ENCODE data around the gene CETP. TPM values are rescaled to one million over a fixed set of nuclear protein-coding genes. Genes with fewer than 3 reads are reported as not detected.

The CETP gene
- total and polyA plus RNA-seq, 9 of the 15 experiments (the other 6 are each of a cell fraction or from before 2014, with no cell fraction given): 0.07 to 0.11 TPM; not detected in 7

DNA sequence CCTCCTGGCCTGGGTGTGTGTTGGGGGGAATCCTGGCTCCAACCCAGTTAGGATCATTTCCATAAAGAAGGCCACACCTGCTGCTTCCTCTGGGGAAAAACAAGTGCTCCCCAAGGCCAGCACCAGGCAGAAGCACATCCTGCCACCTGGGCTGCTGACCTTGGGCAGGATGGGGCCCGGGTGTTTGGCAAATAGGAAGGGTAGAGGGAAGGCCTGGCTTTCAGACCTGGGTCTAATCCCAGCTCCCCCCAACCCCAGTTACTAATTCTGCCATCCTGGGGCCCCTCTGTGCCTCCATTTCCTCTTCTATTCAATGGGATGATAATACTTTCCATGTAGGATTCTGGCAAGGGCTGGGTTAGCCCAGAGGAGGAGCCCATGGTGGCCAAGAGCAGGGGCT, 24.6 kb downstream of the CETP start:
- no peaks in the 10 kb centered on the region for H3K9me3 ChIP-seq (replicated peaks; ENCODE audit: control insufficient read depth, insufficient read depth, low read depth, low read length)
- intact Hi-C loops (cut with micrococcal nuclease): no loop called here
- in situ Hi-C loops (cut with MboI): no loop called here
- ATAC-seq (no peak), DNase-seq (ENCODE audit: extremely low read depth in 1 of 4, low spot score in 3 of 4) (no peak), FAIRE-seq (no peak)
- H2AFZ ChIP-seq (ENCODE audit: low read depth, low read length): no peak overlapping the region
- H3K27ac ChIP-seq (ENCODE audit: extremely low read depth, low read depth, low read length): no peak overlapping the region
- H3K9me1 ChIP-seq (ENCODE audit: control insufficient read depth, insufficient read depth, low read length): no peaks in the 10 kb centered on the region
- WGBS (ENCODE audit: insufficient coverage, low coverage, missing lambda C conversion rate): 0% methylated on average over 1 of the region's 1 CpG
- H3K4me3 ChIP-seq: no peak overlapping the region
- peaks cover 4% of the 10 kb centered on the region for H4K20me1 ChIP-seq (replicated peaks; ENCODE audit: control insufficient read depth, insufficient read depth, low read length)
- POLR2A ChIA-PET: no interaction called here
- H3K79me2 ChIP-seq (ENCODE audit: control insufficient read depth, insufficient read depth, low read length): no peaks in the 10 kb centered on the region
- H3K4me1 ChIP-seq (replicated peaks in 1 of 2; ENCODE audit: control insufficient read depth in 2 of 2, insufficient read depth in 2 of 2, low read length in 2 of 2): peaks cover 0 to 9% of the 10 kb centered on the region in 2 experiments; a peak in 2 of 5 replicates
- peaks cover 37 to 78% of the 10 kb centered on the region in 2 experiments for H3K27me3 ChIP-seq (ENCODE audit: control insufficient read depth in 2 of 2, insufficient read depth in 2 of 2, low read length in 2 of 2)
- CTCF ChIA-PET (ENCODE audit: low intra/inter-chr PET ratio): no interaction called here
- no peak overlapping the region for H3K9ac ChIP-seq (ENCODE audit: insufficient read depth in 1 of 2, low read depth in 2 of 2, low read length in 2 of 2)
- H3K36me3 ChIP-seq (ENCODE audit: control insufficient read depth, insufficient read depth, low read length): no peaks in the 10 kb centered on the region
- BruUV-seq (replicated peaks): no TSS peak
- H3K4me2 ChIP-seq (ENCODE audit: insufficient read depth, low read length): no peak overlapping the region
- no peak for TF ChIP-seq ADNP (tag; IDR thresholded peaks at IDR 0.05)
- TF ChIP-seq, protein P1, sequence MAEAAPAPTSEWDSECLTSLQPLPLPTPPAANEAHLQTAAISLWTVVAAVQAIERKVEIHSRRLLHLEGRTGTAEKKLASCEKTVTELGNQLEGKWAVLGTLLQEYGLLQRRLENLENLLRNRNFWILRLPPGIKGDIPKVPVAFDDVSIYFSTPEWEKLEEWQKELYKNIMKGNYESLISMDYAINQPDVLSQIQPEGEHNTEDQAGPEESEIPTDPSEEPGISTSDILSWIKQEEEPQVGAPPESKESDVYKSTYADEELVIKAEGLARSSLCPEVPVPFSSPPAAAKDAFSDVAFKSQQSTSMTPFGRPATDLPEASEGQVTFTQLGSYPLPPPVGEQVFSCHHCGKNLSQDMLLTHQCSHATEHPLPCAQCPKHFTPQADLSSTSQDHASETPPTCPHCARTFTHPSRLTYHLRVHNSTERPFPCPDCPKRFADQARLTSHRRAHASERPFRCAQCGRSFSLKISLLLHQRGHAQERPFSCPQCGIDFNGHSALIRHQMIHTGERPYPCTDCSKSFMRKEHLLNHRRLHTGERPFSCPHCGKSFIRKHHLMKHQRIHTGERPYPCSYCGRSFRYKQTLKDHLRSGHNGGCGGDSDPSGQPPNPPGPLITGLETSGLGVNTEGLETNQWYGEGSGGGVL (CRISPR knock-in tag; IDR thresholded peaks at IDR 0.05): no peak
- no peak for TF ChIP-seq ZNF3 (CRISPR knock-in tag; IDR thresholded peaks at IDR 0.05)
- TF ChIP-seq CBFA2T3 (IDR thresholded peaks at IDR 0.05): no peak
- no peak for TF ChIP-seq KDM1A (IDR thresholded peaks at IDR 0.05)
- TF ChIP-seq SAFB (IDR thresholded peaks at IDR 0.05; ENCODE audit: borderline replicate concordance, low read depth, low read length): no peak
- TF ChIP-seq, protein P2, sequence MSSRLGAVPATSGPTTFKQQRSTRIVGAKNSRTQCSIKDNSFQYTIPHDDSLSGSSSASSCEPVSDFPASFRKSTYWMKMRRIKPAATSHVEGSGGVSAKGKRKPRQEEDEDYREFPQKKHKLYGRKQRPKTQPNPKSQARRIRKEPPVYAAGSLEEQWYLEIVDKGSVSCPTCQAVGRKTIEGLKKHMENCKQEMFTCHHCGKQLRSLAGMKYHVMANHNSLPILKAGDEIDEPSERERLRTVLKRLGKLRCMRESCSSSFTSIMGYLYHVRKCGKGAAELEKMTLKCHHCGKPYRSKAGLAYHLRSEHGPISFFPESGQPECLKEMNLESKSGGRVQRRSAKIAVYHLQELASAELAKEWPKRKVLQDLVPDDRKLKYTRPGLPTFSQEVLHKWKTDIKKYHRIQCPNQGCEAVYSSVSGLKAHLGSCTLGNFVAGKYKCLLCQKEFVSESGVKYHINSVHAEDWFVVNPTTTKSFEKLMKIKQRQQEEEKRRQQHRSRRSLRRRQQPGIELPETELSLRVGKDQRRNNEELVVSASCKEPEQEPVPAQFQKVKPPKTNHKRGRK (tag; IDR thresholded peaks at IDR 0.05): no peak
- no peak for TF ChIP-seq HDAC1 (IDR thresholded peaks at IDR 0.05)
- no peak for TF ChIP-seq SAP30 (IDR thresholded peaks at IDR 0.05; ENCODE audit: borderline replicate concordance, insufficient read depth, low read depth, low read length, poor library complexity, severe bottlenecking)
- TF ChIP-seq NCOA1 (IDR thresholded peaks at IDR 0.05; ENCODE audit: low read depth): no peak
- TF ChIP-seq POLR2B (IDR thresholded peaks at IDR 0.05; ENCODE audit: low read depth, partially characterized antibody): no peak
- TF ChIP-seq, protein P3, sequence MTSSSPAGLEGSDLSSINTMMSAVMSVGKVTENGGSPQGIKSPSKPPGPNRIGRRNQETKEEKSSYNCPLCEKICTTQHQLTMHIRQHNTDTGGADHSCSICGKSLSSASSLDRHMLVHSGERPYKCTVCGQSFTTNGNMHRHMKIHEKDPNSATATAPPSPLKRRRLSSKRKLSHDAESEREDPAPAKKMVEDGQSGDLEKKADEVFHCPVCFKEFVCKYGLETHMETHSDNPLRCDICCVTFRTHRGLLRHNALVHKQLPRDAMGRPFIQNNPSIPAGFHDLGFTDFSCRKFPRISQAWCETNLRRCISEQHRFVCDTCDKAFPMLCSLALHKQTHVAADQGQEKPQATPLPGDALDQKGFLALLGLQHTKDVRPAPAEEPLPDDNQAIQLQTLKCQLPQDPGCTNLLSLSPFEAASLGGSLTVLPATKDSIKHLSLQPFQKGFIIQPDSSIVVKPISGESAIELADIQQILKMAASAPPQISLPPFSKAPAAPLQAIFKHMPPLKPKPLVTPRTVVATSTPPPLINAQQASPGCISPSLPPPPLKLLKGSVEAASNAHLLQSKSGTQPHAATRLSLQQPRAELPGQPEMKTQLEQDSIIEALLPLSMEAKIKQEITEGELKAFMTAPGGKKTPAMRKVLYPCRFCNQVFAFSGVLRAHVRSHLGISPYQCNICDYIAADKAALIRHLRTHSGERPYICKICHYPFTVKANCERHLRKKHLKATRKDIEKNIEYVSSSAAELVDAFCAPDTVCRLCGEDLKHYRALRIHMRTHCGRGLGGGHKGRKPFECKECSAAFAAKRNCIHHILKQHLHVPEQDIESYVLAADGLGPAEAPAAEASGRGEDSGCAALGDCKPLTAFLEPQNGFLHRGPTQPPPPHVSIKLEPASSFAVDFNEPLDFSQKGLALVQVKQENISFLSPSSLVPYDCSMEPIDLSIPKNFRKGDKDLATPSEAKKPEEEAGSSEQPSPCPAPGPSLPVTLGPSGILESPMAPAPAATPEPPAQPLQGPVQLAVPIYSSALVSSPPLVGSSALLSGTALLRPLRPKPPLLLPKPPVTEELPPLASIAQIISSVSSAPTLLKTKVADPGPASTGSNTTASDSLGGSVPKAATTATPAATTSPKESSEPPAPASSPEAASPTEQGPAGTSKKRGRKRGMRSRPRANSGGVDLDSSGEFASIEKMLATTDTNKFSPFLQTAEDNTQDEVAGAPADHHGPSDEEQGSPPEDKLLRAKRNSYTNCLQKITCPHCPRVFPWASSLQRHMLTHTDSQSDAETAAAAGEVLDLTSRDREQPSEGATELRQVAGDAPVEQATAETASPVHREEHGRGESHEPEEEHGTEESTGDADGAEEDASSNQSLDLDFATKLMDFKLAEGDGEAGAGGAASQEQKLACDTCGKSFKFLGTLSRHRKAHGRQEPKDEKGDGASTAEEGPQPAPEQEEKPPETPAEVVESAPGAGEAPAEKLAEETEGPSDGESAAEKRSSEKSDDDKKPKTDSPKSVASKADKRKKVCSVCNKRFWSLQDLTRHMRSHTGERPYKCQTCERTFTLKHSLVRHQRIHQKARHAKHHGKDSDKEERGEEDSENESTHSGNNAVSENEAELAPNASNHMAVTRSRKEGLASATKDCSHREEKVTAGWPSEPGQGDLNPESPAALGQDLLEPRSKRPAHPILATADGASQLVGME (CRISPR knock-in tag; IDR thresholded peaks at IDR 0.05): no peak

Measured in K562 (cell line).